B cell (primary cell): ENCODE results near the gene CNTNAP2.

ENCODE experiments used
- CTCF ChIP-seq: fragments of 200-600 bp; IDR thresholded peaks from one replicate; pipeline ENCODE4 v1.8.0; 2022; ENCODE audit warnings: antibody characterized with exemption, mild to moderate bottlenecking
- EZH2 ChIP-seq: IDR thresholded peaks from 2 replicates; pipeline ENCODE4 v1.6.1; 2012; ENCODE audit warnings: borderline replicate concordance, low read depth, mild to moderate bottlenecking, moderate library complexity, low read length; ENCODE audit not compliant: insufficient read depth, poor library complexity, severe bottlenecking

- TF ChIP-seq EZH2 (no peak), CTCF (no peak)
Measured at GRCh38 chr7:146740039-146740438, 623.4 kb downstream of the CNTNAP2 start.
